Kidney (tissue), 14 donors: ENCODE results near the gene PRCC. TPM values are rescaled to one million over a fixed set of nuclear protein-coding genes. Genes with fewer than 3 reads are reported as not detected.

Experiments used
- DNase-seq, 5 donors: peaks; one replicate each; pipeline ENCODE4 v3.0.0-alpha.2; 2013 to 2020
- FAIRE-seq: peaks from 2 replicates; lab custom pipeline; 2012; peaks lifted over from hg19 to GRCh38; lab: Jason Lieb, UNC
- H3K27ac ChIP-seq, 2 donors: one replicate each; pipeline ENCODE4 v1.7.0; 2013; ENCODE audit warnings: low read depth in 2 of 2, low read length in 2 of 2, inconsistent platforms in 1 of 2
- H3K27me3 ChIP-seq: one replicate; pipeline ENCODE4 v1.7.1; 2013; ENCODE audit warnings: low read length, inconsistent platforms; ENCODE audit not compliant: control insufficient read depth, insufficient read depth
- H3K36me3 ChIP-seq, 3 donors: one replicate each; pipeline versions ENCODE4 v1.7.0 to v1.7.1; 2013; ENCODE audit warnings: low read length in 3 of 3, control low read depth in 1 of 3, inconsistent platforms in 1 of 3; ENCODE audit not compliant: insufficient read depth in 3 of 3, control insufficient read depth in 2 of 3
- H3K4me1 ChIP-seq, 3 donors: one replicate each; pipeline versions ENCODE4 v1.7.0 to v1.7.1; 2013; ENCODE audit warnings: low read length in 3 of 3, inconsistent platforms in 1 of 3, low read depth in 1 of 3; ENCODE audit not compliant: control insufficient read depth in 2 of 3, insufficient read depth in 2 of 3
- H3K4me3 ChIP-seq, 3 donors: one replicate each; pipeline versions ENCODE4 v1.7.0 to v1.8.1; 2013; ENCODE audit warnings: low read length in 3 of 3, control low read depth in 1 of 3, inconsistent platforms in 1 of 3
- H3K9ac ChIP-seq, 3 donors: one replicate each; pipeline versions ENCODE4 v1.7.0 to v1.7.1; 2013; ENCODE audit warnings: low read length in 3 of 3, control low read depth in 1 of 3, inconsistent platforms in 1 of 3
- H3K9me3 ChIP-seq, 3 donors: one replicate each; pipeline versions ENCODE4 v1.7.0 to v1.7.1; 2013; ENCODE audit warnings: low read length in 3 of 3, control low read depth in 1 of 3, inconsistent platforms in 1 of 3; ENCODE audit not compliant: control insufficient read depth in 2 of 3, insufficient read depth in 1 of 3
- CTCF ChIP-seq: IDR thresholded peaks from 3 replicates; pipeline ENCODE4 v1.5.1; 2012; ENCODE audit warnings: mild to moderate bottlenecking, moderate library complexity, borderline replicate concordance; ENCODE audit not compliant: insufficient read depth; ENCODE audit errors: extremely low read depth
- intact Hi-C: fragments of 100-400 bp; cut with DNase I; formaldehyde crosslinking; loops from one replicate; pipeline ENCODE4 v1.11.1; 2022
- polyA plus RNA-seq: library from polyadenylated mRNA; stranded (reverse); fragments of 350-450 nt; fragmentation: Illumina TruSeq; extraction: RNeasy Lipid Tissue Mini Kit (QIAGEN cat#74804); gene quantifications from one replicate; pipeline ENCODE4 v1.2.3, GENCODE V29; 2014; ENCODE audit warnings: low read depth, low replicate concordance; ENCODE audit not compliant: insufficient read depth
- total RNA-seq: library from RNA; stranded (reverse); fragmentation: NEBNext Ultra II Directional; extraction: Animal tissue kit (Norgen Biotek cat#: 25700); gene quantifications from one replicate; pipeline ENCODE4 v1.2.1, GENCODE V29; 2021
- donor health status: control.
- donor health status: control.
- donor health status: control.
- donor health status: control.
- donor health status: control.
- donor health status: DM: yes; HTN: yes; CAD: no.
- donor health status: Normal renal cell carcinoma (clear cell type).

PRCC gene
- total and polyA plus RNA-seq, 2 donors from 2014 or later, result 50.5 to 52.8 TPM

- intact Hi-C loops, result no loop called here
- H3K4me1 ChIP-seq, result peaks cover 5 to 45% (median 40%) of the 10 kb centered on the region in 3 donors
- no peak for DNase-seq
- H3K27me3 ChIP-seq, result no peaks in the 10 kb centered on the region
- H3K4me3 ChIP-seq, result peak overlapping the region; percentile 84 to 97 (median 91)
- H3K9me3 ChIP-seq, result no peaks in the 10 kb centered on the region
- H3K9ac ChIP-seq, result peak overlapping the region; percentile 44 to 99 (median 81)
- H3K27ac ChIP-seq, result peak overlapping the region; percentile 92 to 93
- no peak for TF ChIP-seq CTCF
- no peak for FAIRE-seq
- H3K36me3 ChIP-seq, result no peaks in the 10 kb centered on the region
These were observed 17.8 kb upstream of the PRCC start for GRCh38 chr1:156749419-156750118.

GRCh38 chr1:156750191-156750672 is 17.1 kb upstream of the PRCC start:
- peak overlapping the region; percentile 84 to 97 (median 91) for H3K4me3 ChIP-seq
- DNase-seq (peak in 2 of 5 donors; percentile 51 to 86), FAIRE-seq (no peak)
- TF ChIP-seq CTCF, result no peak
- H3K27me3 ChIP-seq, result no peaks in the 10 kb centered on the region
- H3K9me3 ChIP-seq, result no peaks in the 10 kb centered on the region
- H3K36me3 ChIP-seq, result no peaks in the 10 kb centered on the region
- H3K9ac ChIP-seq, result peak overlapping the region; percentile 44 to 99 (median 81)
- H3K27ac ChIP-seq, result peak overlapping the region; percentile 92 to 93
- peaks cover 5 to 45% (median 40%) of the 10 kb centered on the region in 3 donors for H3K4me1 ChIP-seq
- intact Hi-C loops, result no loop called here

GRCh38 chr1:156750711-156751450 is 16.5 kb upstream of the PRCC start:
- H3K9ac ChIP-seq, result peak overlapping the region; percentile 44 to 99 (median 81)
- H3K27me3 ChIP-seq, result no peaks in the 10 kb centered on the region
- peak in 4 of 5 donors; percentile 58 to 91 (median 77) for DNase-seq
- H3K4me1 ChIP-seq, result peaks cover 5 to 40% (median 37%) of the 10 kb centered on the region in 3 donors
- H3K27ac ChIP-seq, result peak overlapping the region; percentile 92 to 93
- no peaks in the 10 kb centered on the region for H3K36me3 ChIP-seq
- no peak for TF ChIP-seq CTCF
- H3K9me3 ChIP-seq, result no peaks in the 10 kb centered on the region
- peak overlapping the region; percentile 84 to 97 (median 91) for H3K4me3 ChIP-seq
- FAIRE-seq, result no peak
- intact Hi-C loops, result no loop called here
